ENCODE measurements around the gene BMAL1.

DNA sequence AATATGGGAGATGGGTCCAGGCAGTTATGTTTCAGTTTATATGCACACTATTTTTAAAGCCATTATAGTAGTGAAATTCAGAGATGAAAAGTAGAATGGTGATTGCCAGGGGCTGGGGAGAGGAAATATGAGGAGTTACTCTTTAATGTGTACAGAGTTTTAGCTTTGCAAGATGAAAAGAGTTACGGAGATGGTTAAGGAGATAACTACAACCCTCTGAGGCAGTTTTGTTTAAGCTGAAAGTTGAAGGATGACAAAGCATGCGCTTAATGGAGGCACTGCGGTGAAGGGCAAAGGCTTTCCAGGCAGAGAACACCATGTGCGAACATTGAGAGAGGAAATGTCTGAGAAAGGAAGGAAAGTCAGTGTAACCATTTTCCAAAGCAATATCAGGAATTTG lies 18.2 kb upstream of the BMAL1 start:
- TF ChIP-seq EZH2 (IDR thresholded peaks at IDR 0.05; ENCODE audit: borderline replicate concordance, low read depth, low read length, severe bottlenecking): no peak
- TF ChIP-seq, protein P1, sequence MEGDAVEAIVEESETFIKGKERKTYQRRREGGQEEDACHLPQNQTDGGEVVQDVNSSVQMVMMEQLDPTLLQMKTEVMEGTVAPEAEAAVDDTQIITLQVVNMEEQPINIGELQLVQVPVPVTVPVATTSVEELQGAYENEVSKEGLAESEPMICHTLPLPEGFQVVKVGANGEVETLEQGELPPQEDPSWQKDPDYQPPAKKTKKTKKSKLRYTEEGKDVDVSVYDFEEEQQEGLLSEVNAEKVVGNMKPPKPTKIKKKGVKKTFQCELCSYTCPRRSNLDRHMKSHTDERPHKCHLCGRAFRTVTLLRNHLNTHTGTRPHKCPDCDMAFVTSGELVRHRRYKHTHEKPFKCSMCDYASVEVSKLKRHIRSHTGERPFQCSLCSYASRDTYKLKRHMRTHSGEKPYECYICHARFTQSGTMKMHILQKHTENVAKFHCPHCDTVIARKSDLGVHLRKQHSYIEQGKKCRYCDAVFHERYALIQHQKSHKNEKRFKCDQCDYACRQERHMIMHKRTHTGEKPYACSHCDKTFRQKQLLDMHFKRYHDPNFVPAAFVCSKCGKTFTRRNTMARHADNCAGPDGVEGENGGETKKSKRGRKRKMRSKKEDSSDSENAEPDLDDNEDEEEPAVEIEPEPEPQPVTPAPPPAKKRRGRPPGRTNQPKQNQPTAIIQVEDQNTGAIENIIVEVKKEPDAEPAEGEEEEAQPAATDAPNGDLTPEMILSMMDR (IDR thresholded peaks at IDR 0.05; ENCODE audit: borderline replicate concordance, extremely low read depth, low read length, poor library complexity, severe bottlenecking): no peak

Data from DND-41 (cell line).